ENCODE results near the gene KDELR3.
"Not testable (repeated sequence)": the region's sequence is repeated elsewhere in the genome, so short reads cannot be mapped to it uniquely, and the experiment has no call there.

Gene KDELR3

GRCh38 chr22:38468443-38469305, 778 bp downstream of the KDELR3 start:
- Histone ChIP-seq H3K4me3 (ENCODE audit: low read length) (peak overlapping the region; percentile 48; the same call in 1 of the 2 replicates), H3K27ac (ENCODE audit: low read length) (no peak overlapping the region)
- WGBS (ENCODE audit: insufficient coverage, insufficient read length), result no CpG with 5 or more reads among the region's 28 CpGs

DNA sequence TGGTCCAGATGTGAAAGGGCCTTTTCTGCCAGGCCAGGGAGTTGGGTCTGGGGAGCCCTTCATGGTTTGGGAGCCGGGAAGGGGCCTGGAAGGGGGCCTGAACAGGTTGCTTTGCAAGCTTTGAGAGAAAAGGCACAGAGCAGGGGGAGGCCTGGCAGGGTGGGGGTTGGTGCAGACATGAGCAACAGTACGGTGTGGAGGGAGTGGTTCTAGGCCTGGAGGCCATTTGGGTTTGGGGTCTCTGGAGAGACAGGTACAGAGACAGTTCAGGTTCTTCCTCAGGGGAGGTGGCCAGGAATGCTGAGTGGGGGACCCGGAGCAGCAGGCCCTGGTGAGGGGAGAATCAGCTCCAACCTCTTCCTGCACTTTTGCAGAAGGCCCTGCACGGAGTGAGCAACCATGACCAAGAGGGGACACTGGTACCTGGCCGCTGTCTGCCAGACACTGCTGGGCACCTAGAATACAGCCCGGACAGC, 1.4 kb downstream of the KDELR3 start:
- no CpG with 5 or more reads among the region's 6 CpGs for WGBS (ENCODE audit: insufficient coverage, insufficient read length)
- DNase-seq (ENCODE audit: low read depth, low spot score), result no peak
- H3K36me3 ChIP-seq (ENCODE audit: control insufficient read depth, insufficient read depth, low read length), result no peaks in the 10 kb centered on the region
- H3K27me3 ChIP-seq (ENCODE audit: control insufficient read depth, insufficient read depth, low read length), result no peaks in the 10 kb centered on the region; the same call in 1 of the 2 replicates
- H3K4me1 ChIP-seq (ENCODE audit: control insufficient read depth, insufficient read depth, low read length), result 0 out of 2 replicates have a peak, but pooled peaks cover 2% of the 10 kb centered on the region
- H3K4me3 ChIP-seq (ENCODE audit: low read length), result no peak overlapping the region
- H3K27ac ChIP-seq (ENCODE audit: low read length), result no peak overlapping the region
- H3K9me3 ChIP-seq (ENCODE audit: control insufficient read depth, insufficient read depth, low read length), result no peaks in the 10 kb centered on the region

More at GRCh38 chr22:38468443-38469305, 778 bp downstream of the KDELR3 start:
- no peaks in the 10 kb centered on the region for H3K9me3 ChIP-seq (ENCODE audit: control insufficient read depth, insufficient read depth, low read length)
- H3K4me1 ChIP-seq (ENCODE audit: control insufficient read depth, insufficient read depth, low read length), result 0 out of 2 replicates have a peak, but pooled peaks cover 2% of the 10 kb centered on the region
- H3K36me3 ChIP-seq (ENCODE audit: control insufficient read depth, insufficient read depth, low read length), result no peaks in the 10 kb centered on the region
- DNase-seq (ENCODE audit: low read depth, low spot score), result no peak
- H3K27me3 ChIP-seq (ENCODE audit: control insufficient read depth, insufficient read depth, low read length), result no peaks in the 10 kb centered on the region; the same call in 1 of the 2 replicates

DNA sequence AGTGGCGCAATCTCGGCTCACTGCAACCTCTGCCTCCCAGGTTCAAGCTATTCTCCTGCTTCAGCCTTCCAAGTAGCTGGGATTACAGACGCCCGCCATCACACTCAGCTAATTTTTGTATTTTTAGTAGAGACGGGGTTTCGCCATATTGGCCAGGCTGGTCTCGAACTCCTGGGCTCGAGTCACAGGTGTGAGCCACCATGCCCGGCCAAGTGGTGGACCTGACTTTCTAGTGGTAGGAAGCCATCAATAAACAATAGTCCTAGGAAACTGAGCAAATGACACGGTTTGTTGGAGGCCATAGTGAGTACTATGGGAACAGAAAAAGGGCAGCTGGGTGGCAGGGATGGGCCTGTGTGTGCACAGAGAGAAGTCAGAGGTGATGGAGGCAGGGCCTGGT, 2.3 kb downstream of the KDELR3 start:
- WGBS (ENCODE audit: insufficient coverage, insufficient read length), result no CpG with 5 or more reads among the region's 10 CpGs
- H3K36me3 ChIP-seq (ENCODE audit: control insufficient read depth, insufficient read depth, low read length); H3K9me3 ChIP-seq (ENCODE audit: control insufficient read depth, insufficient read depth, low read length); DNase-seq (ENCODE audit: low read depth, low spot score); H3K4me3 ChIP-seq (ENCODE audit: low read length); H3K27ac ChIP-seq (ENCODE audit: low read length); H3K27me3 ChIP-seq (ENCODE audit: control insufficient read depth, insufficient read depth, low read length); H3K4me1 ChIP-seq (ENCODE audit: control insufficient read depth, insufficient read depth, low read length): not testable (repeated sequence)

- Histone ChIP-seq H3K4me3 (ENCODE audit: low read length) (no peak overlapping the region), H3K27me3 (ENCODE audit: control insufficient read depth, insufficient read depth, low read length) (no peaks in the 10 kb centered on the region; the same call in 1 of the 2 replicates), H3K9me3 (ENCODE audit: control insufficient read depth, insufficient read depth, low read length) (no peaks in the 10 kb centered on the region), H3K4me1 (ENCODE audit: control insufficient read depth, insufficient read depth, low read length) (0 out of 2 replicates have a peak, but pooled peaks cover 2% of the 10 kb centered on the region), H3K27ac (ENCODE audit: low read length) (no peak overlapping the region), H3K36me3 (ENCODE audit: control insufficient read depth, insufficient read depth, low read length) (no peaks in the 10 kb centered on the region)
- no peak for DNase-seq (ENCODE audit: low read depth, low spot score)
- WGBS (ENCODE audit: insufficient coverage, insufficient read length), result no CpG with 5 or more reads among the region's 11 CpGs
Observed at GRCh38 chr22:38471237-38471636, 3.3 kb downstream of the KDELR3 start.

DNA sequence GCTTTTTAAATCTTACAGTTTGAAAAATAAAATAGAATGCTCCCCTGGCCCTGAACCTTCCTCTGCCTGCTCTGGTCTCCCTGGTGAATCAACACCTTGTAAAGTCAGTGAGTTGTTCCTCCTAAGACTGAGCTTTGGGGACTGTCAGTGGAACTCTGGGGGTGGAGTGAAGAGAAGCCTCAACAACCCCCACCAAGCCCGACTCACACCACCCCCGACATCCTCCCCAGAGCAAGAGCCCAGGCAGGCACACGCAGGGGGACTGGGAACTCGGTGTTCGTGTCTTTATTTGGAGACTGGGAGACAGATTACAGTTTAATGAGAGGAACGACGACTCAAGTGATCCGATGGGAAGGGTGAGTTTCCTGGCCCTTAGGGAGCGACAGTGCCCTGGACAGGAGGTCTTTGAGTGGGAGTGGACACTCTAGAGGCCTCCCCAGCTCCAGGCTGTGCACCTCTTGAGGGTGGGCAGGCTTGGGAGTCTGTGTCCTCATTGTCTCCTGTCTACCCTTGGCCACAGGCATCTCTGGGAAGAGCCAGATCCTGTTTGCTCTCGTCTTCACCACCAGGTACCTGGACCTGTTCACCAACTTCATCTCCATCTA, 6.2 kb downstream of the KDELR3 start:
- H3K27me3 ChIP-seq (ENCODE audit: control insufficient read depth, insufficient read depth, low read length), result no peaks in the 10 kb centered on the region
- no peaks in the 10 kb centered on the region for H3K9me3 ChIP-seq (ENCODE audit: control insufficient read depth, insufficient read depth, low read length)
- H3K4me3 ChIP-seq (ENCODE audit: low read length), result no peak overlapping the region
- H3K36me3 ChIP-seq (ENCODE audit: control insufficient read depth, insufficient read depth, low read length), result no peaks in the 10 kb centered on the region; the same call in 1 of the 2 replicates
- H3K27ac ChIP-seq (ENCODE audit: low read length), result no peak overlapping the region
- no peak for DNase-seq (ENCODE audit: low read depth, low spot score)
- WGBS (ENCODE audit: insufficient coverage, insufficient read length), result no CpG with 5 or more reads among the region's 10 CpGs
- no peaks in the 10 kb centered on the region for H3K4me1 ChIP-seq (ENCODE audit: control insufficient read depth, insufficient read depth, low read length)

DNA sequence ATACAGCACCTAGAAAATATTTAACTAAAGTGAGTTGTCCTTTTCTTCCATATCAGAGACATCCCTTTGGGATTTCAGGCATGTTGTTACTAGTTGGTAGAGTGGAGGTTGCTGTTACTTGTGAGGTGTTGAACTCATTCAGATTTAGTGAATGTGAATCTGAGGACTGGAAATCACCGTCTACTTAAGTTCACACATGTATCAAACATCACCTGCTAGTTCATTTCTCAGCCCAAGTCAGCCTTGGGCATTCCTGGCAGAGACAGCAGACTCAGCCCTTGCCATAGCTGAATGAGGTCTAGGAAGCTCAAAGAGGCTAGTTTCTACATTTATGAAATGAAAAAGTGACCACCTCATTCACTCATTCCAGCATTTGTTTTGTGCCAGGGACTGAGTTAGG, 9.7 kb downstream of the KDELR3 start:
- H3K4me3 ChIP-seq (ENCODE audit: low read length), result no peak overlapping the region
- H3K9me3 ChIP-seq (ENCODE audit: control insufficient read depth, insufficient read depth, low read length), result no peaks in the 10 kb centered on the region
- no peak overlapping the region for H3K27ac ChIP-seq (ENCODE audit: low read length)
- no peaks in the 10 kb centered on the region for H3K27me3 ChIP-seq (ENCODE audit: control insufficient read depth, insufficient read depth, low read length)
- WGBS (ENCODE audit: insufficient coverage, insufficient read length), result no CpG with 5 or more reads among the region's 1 CpG
- H3K36me3 ChIP-seq (ENCODE audit: control insufficient read depth, insufficient read depth, low read length), result peaks cover 11% of the 10 kb centered on the region; the same call in 1 of the 2 replicates
- no peak for DNase-seq (ENCODE audit: low read depth, low spot score)
- no peaks in the 10 kb centered on the region for H3K4me1 ChIP-seq (ENCODE audit: control insufficient read depth, insufficient read depth, low read length)

DNA sequence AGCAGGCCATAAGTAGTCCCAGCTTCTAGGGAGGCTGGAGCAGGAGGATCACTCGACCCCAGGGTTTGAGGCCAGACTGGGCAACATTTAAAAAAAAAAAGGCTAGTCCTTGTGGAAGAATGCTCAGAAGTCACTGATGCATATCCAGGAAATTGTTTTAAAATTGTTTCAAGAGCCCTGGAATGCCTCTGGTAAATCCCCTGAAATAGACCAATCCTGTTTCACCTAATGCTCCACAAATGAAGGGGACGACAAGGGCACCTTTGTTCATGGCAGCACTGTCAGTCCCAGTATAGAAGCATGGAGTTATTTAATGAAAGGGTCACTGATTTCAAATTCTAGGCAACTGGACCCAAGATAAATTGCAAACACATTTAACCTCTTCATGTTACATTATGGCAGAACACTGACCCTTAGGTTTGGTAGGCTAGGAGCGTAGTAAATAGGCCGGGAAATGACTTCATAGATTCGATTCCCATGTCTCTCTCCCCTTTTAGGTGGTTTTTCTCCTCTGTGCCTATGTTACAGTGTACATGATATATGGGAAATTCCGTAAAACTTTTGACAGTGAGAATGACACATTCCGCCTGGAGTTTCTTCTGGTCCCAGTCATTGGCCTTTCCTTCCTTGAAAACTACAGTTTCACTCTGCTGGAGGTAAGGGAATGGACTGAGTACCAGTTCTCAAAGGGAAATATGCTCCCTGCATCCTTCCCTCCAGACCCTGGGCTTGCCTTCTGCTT, 11.4 kb downstream of the KDELR3 start:
- no peaks in the 10 kb centered on the region for H3K27me3 ChIP-seq (ENCODE audit: control insufficient read depth, insufficient read depth, low read length)
- H3K36me3 ChIP-seq (ENCODE audit: control insufficient read depth, insufficient read depth, low read length), result peaks cover 21% of the 10 kb centered on the region; the same call in 1 of the 2 replicates
- H3K4me1 ChIP-seq (ENCODE audit: control insufficient read depth, insufficient read depth, low read length), result no peaks in the 10 kb centered on the region
- no peak overlapping the region for H3K27ac ChIP-seq (ENCODE audit: low read length)
- H3K4me3 ChIP-seq (ENCODE audit: low read length), result no peak overlapping the region
- WGBS (ENCODE audit: insufficient coverage, insufficient read length), result no CpG with 5 or more reads among the region's 7 CpGs
- no peaks in the 10 kb centered on the region for H3K9me3 ChIP-seq (ENCODE audit: control insufficient read depth, insufficient read depth, low read length)
- DNase-seq (ENCODE audit: low read depth, low spot score), result no peak

GRCh38 chr22:38481162-38481870, 13.4 kb downstream of the KDELR3 start:
- H3K36me3 ChIP-seq (ENCODE audit: control insufficient read depth, insufficient read depth, low read length), result peaks cover 34% of the 10 kb centered on the region
- no peak overlapping the region for H3K27ac ChIP-seq (ENCODE audit: low read length)
- no peak for DNase-seq (ENCODE audit: low read depth, low spot score)
- no peaks in the 10 kb centered on the region for H3K27me3 ChIP-seq (ENCODE audit: control insufficient read depth, insufficient read depth, low read length)
- H3K9me3 ChIP-seq (ENCODE audit: control insufficient read depth, insufficient read depth, low read length), result no peaks in the 10 kb centered on the region
- peaks cover 1% of the 10 kb centered on the region; the same call in 1 of the 2 replicates for H3K4me1 ChIP-seq (ENCODE audit: control insufficient read depth, insufficient read depth, low read length)
- no CpG with 5 or more reads among the region's 3 CpGs for WGBS (ENCODE audit: insufficient coverage, insufficient read length)
- no peak overlapping the region for H3K4me3 ChIP-seq (ENCODE audit: low read length)

DNA sequence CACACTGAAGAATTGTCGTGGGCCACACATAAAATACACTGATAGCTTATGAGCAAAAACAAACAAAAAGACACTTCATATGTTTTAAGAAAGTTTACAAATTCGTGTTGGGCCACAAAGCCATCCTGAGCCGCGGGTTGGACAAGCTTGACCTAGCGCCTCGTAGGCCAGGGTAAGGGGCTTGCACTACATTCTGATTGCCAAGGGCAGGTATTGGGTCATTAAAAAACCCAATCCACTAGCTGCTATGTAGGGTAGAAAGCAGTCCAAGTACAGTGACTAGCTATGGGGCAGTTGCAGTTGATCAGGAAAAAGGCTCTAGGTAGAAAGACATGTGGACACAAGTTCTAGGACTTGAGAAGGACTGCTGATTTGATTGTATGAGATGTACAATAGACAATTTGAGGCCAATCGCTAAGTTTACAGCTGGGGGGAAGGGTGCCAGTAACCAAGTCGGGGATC, 14.0 kb downstream of the KDELR3 start:
- H3K27ac ChIP-seq (ENCODE audit: low read length), result no peak overlapping the region
- H3K9me3 ChIP-seq (ENCODE audit: control insufficient read depth, insufficient read depth, low read length), result no peaks in the 10 kb centered on the region
- H3K4me1 ChIP-seq (ENCODE audit: control insufficient read depth, insufficient read depth, low read length), result peaks cover 1% of the 10 kb centered on the region; the same call in 1 of the 2 replicates
- H3K4me3 ChIP-seq (ENCODE audit: low read length), result no peak overlapping the region
- no CpG with 5 or more reads among the region's 8 CpGs for WGBS (ENCODE audit: insufficient coverage, insufficient read length)
- peaks cover 39% of the 10 kb centered on the region for H3K36me3 ChIP-seq (ENCODE audit: control insufficient read depth, insufficient read depth, low read length)
- no peak for DNase-seq (ENCODE audit: low read depth, low spot score)
- H3K27me3 ChIP-seq (ENCODE audit: control insufficient read depth, insufficient read depth, low read length), result no peaks in the 10 kb centered on the region
